Activated CD4-positive, alpha-beta memory T cell treated with anti-CD3 and anti-CD28 coated beads for 36 hours (primary cell): ENCODE measurements around the gene PVALEF. TPM values are rescaled to one million over a fixed set of nuclear protein-coding genes. Genes with fewer than 3 reads are reported as not detected.

Experiments
- CTCF ChIA-PET: fragments of 350-600 bp; sonication (Branson Sonifier 250); formaldehyde crosslinking; loops from one replicate; lab custom pipeline; 2021; ENCODE audit warnings: antibody characterized with exemption, inconsistent platforms; lab: Charles Lee
- POLR2A ChIA-PET: fragments of 350-600 bp; sonication (Branson Sonifier 250); formaldehyde crosslinking; loops from one replicate; lab custom pipeline; 2021; ENCODE audit warnings: antibody characterized with exemption; lab: Charles Lee
- DNase-seq: peaks from one replicate; pipeline ENCODE4 v3.0.0-alpha.2; 2020
- H3K27ac Mint-ChIP-seq: one replicate; pipeline ENCODE4 v1.8.0; 2021; ENCODE audit warnings: mixed read lengths
- H3K27me3 Mint-ChIP-seq: one replicate; pipeline ENCODE4 v1.8.0; 2021; ENCODE audit warnings: mixed read lengths
- H3K36me3 Mint-ChIP-seq: one replicate; pipeline ENCODE4 v1.8.0; 2021; ENCODE audit warnings: mixed read lengths
- H3K4me1 Mint-ChIP-seq: one replicate; pipeline ENCODE4 v1.8.0; 2021; ENCODE audit warnings: low read depth, mixed read lengths
- H3K4me3 Mint-ChIP-seq: one replicate; pipeline ENCODE4 v1.8.0; 2021; ENCODE audit warnings: mild to moderate bottlenecking, mixed read lengths
- H3K9me3 Mint-ChIP-seq: one replicate; pipeline ENCODE4 v1.8.0; 2021; ENCODE audit warnings: mixed read lengths
- intact Hi-C: fragments of 100-400 bp; cut with micrococcal nuclease; formaldehyde crosslinking; loops from one replicate; pipeline ENCODE4 v1.15.1; 2023
- total RNA-seq, 2 experiments: library from RNA; stranded (reverse); gene quantifications; one replicate each; pipeline ENCODE4 v1.2.3, GENCODE V29; 2021

Gene PVALEF
- total RNA-seq, 2 experiments from 2014 or later: not detected

- POLR2A ChIA-PET: no interaction called here
- H3K4me1 Mint-ChIP-seq: peaks cover 5% of the 10 kb centered on the region
- H3K4me3 Mint-ChIP-seq: no peak overlapping the region
- CTCF ChIA-PET: no interaction called here
- no peaks in the 10 kb centered on the region for H3K27me3 Mint-ChIP-seq
- no peak for DNase-seq
- intact Hi-C loops: no loop called here
- H3K36me3 Mint-ChIP-seq: no peaks in the 10 kb centered on the region
- no peaks in the 10 kb centered on the region for H3K9me3 Mint-ChIP-seq
- H3K27ac Mint-ChIP-seq: no peak overlapping the region
These were observed 42.0 kb upstream of the PVALEF start for GRCh38 chr17:81123052-81124048.

GRCh38 chr17:81124377-81124776 lies 40.9 kb upstream of the PVALEF start:
- Mint-ChIP-seq H3K27me3 (no peaks in the 10 kb centered on the region), H3K27ac (no peak overlapping the region), H3K36me3 (no peaks in the 10 kb centered on the region), H3K9me3 (no peaks in the 10 kb centered on the region), H3K4me1 (peaks cover 2% of the 10 kb centered on the region), H3K4me3 (no peak overlapping the region)
- intact Hi-C loops: no loop called here
- POLR2A ChIA-PET: no interaction called here
- CTCF ChIA-PET: no interaction called here
- no peak for DNase-seq

DNA sequence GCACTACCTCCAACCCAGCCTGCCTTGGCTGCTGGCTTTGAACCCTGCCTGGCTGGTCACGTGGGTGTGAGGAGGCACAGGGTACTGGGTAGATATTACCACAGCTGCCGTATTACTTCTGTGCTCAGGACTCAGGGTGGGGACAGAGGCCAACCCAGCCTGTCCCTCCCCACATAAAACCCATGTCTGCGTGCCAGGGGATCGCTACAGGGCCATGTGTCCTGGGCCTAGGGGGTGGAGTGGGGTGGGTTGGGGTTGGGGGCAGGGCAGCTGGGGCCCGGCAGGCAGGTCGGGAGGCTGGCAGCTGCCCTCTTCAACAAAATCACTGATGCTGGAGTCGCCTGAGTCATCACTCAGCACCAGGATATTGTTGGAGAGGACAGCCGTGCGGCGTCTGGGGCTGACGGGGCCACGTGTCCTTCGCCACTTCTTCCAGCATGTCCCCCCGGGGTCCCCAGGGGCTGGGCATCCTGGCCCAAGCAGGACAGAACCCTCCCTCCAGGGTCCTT lies 39.7 kb upstream of the PVALEF start:
- intact Hi-C loops: no loop called here
- ChIA-PET POLR2A (no interaction called here), CTCF (no interaction called here)
- H3K27ac Mint-ChIP-seq: no peak overlapping the region
- H3K4me3 Mint-ChIP-seq: no peak overlapping the region
- H3K36me3 Mint-ChIP-seq: no peaks in the 10 kb centered on the region
- DNase-seq: no peak
- no peaks in the 10 kb centered on the region for H3K4me1 Mint-ChIP-seq
- H3K27me3 Mint-ChIP-seq: no peaks in the 10 kb centered on the region
- H3K9me3 Mint-ChIP-seq: no peaks in the 10 kb centered on the region

DNA sequence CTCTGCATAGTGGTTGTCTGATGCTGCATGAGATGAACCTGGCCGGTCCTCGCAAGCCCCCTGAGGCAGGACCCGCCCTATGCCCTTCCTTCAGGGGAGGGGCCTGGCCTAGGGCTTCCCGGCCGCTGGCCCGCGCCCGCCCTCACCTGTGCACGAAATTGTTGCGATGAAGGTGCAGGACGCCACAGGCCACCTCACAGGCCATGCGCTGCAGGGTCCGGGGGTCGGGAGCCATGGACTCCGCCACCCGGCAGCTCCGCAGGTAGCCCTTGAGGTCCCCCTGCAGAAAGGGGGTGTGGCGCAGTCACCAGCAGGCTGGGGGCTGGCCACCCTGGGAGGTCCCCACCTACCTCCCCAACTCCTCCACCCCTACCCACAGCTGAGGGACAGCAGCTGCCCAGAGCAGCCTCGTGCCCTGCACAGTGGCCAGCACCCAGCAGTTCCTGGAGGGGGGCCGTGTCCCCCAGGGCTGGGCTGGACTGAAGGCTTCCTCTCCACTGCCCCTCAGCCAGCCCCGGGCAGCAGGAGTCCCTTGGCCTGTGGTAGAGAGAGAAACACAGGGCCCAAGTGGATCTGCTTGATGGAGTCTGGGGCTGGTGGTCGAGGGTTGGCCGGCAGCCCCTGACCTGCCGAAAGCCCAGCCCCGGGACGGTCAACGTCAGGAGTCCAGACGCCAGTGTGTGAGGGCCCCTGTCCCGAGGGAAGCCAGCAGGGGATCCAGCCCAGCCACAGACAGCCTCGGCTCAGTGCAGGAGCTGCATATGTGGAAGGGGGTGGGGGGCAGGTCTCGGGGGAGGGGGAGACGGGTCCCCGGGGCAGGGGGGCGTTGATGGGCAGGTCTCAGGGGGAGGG lies 38.8 kb upstream of the PVALEF start:
- H3K9me3 Mint-ChIP-seq: no peaks in the 10 kb centered on the region
- POLR2A ChIA-PET: no interaction called here
- no peak overlapping the region for H3K27ac Mint-ChIP-seq
- no peak for DNase-seq
- H3K4me3 Mint-ChIP-seq: no peak overlapping the region
- CTCF ChIA-PET: no interaction called here
- H3K27me3 Mint-ChIP-seq: no peaks in the 10 kb centered on the region
- intact Hi-C loops: no loop called here
- no peaks in the 10 kb centered on the region for H3K4me1 Mint-ChIP-seq
- H3K36me3 Mint-ChIP-seq: no peaks in the 10 kb centered on the region

GRCh38 chr17:81127133-81127455 lies 38.2 kb upstream of the PVALEF start:
- Mint-ChIP-seq H3K27me3 (no peaks in the 10 kb centered on the region), H3K36me3 (no peaks in the 10 kb centered on the region), H3K27ac (no peak overlapping the region), H3K4me1 (no peaks in the 10 kb centered on the region), H3K4me3 (no peak overlapping the region), H3K9me3 (no peaks in the 10 kb centered on the region)
- no peak for DNase-seq
- POLR2A ChIA-PET: no interaction called here
- CTCF ChIA-PET: no interaction called here
- intact Hi-C loops: no loop called here

DNA sequence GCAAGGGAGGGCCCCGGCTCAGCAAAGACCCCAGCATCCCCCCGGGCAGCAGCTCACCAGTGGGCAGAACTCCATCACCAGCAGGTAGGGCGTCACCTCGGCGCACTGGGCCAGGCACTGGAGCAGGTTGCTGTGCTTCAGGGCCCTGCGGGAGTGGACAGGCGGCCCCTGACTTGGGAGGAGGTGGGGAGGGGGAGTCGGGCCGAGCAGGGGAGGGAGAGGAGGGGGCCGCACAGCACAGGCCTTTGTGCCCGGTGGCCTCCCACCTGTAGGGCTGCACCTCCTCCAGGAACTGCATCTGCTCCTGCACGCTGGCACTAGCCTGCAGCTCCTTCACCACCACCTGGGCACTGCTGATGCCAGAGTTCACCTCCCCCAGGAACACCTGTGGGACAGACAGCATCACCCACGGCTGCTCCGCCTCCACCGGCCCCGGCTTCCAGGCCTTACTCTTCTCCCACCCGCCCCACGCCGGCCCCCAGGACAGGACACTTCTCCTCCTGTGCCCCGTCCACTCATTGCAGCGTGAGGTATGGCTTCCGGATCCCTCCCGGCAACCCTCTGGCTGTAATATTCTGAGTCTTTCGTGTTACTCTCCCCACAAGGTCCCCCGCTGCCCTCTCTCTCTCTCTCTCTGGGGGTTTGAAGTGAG lies 37.7 kb upstream of the PVALEF start:
- Mint-ChIP-seq H3K4me3 (no peak overlapping the region), H3K27me3 (no peaks in the 10 kb centered on the region), H3K36me3 (no peaks in the 10 kb centered on the region), H3K27ac (no peak overlapping the region), H3K9me3 (no peaks in the 10 kb centered on the region), H3K4me1 (no peaks in the 10 kb centered on the region)
- CTCF ChIA-PET: no interaction called here
- intact Hi-C loops: no loop called here
- POLR2A ChIA-PET: no interaction called here
- DNase-seq: no peak

- Mint-ChIP-seq H3K4me3 (no peak overlapping the region), H3K36me3 (no peaks in the 10 kb centered on the region), H3K27me3 (no peaks in the 10 kb centered on the region), H3K27ac (no peak overlapping the region), H3K4me1 (no peaks in the 10 kb centered on the region), H3K9me3 (no peaks in the 10 kb centered on the region)
- ChIA-PET POLR2A (no interaction called here), CTCF (no interaction called here)
- DNase-seq: no peak
- intact Hi-C loops: no loop called here
These were observed 37.0 kb upstream of the PVALEF start for GRCh38 chr17:81128338-81128737.

- CTCF ChIA-PET: no interaction called here
- POLR2A ChIA-PET: no interaction called here
- Mint-ChIP-seq H3K4me1 (no peaks in the 10 kb centered on the region), H3K9me3 (no peaks in the 10 kb centered on the region), H3K27me3 (no peaks in the 10 kb centered on the region), H3K4me3 (no peak overlapping the region), H3K36me3 (no peaks in the 10 kb centered on the region), H3K27ac (no peak overlapping the region)
- intact Hi-C loops: no loop called here
- DNase-seq: no peak
These were observed 36.5 kb upstream of the PVALEF start for GRCh38 chr17:81128774-81129173.

DNA sequence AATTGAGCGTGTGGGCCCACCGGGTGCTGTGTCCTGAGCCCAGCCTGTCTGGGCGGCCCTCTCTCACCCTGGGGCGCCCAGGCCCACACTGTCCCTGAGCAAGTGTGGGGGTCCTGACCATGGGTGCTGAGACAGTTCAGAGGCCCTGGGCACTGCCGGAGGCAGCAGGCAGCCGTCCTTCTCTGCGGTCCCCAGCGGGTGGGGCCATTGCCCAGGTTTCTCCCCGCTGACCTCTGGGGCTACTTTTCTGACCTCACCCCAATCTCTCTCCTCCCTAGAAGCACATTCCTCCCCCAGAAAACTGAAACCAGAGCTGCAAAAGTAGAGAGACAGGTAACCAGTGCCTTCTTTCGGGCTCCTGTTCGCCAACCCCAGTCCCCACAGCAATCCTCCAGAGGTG lies 36.0 kb upstream of the PVALEF start:
- DNase-seq: no peak
- Mint-ChIP-seq H3K4me3 (no peak overlapping the region), H3K36me3 (no peaks in the 10 kb centered on the region), H3K4me1 (no peaks in the 10 kb centered on the region), H3K9me3 (no peaks in the 10 kb centered on the region), H3K27ac (no peak overlapping the region), H3K27me3 (no peaks in the 10 kb centered on the region)
- ChIA-PET POLR2A (no interaction called here), CTCF (interaction anchor here (0.7 kb wide), 1 partner anchor 300 kb away, joined by 3 read pairs; no protein-coding TSS in a partner anchor)
- intact Hi-C loops: no loop called here

DNA sequence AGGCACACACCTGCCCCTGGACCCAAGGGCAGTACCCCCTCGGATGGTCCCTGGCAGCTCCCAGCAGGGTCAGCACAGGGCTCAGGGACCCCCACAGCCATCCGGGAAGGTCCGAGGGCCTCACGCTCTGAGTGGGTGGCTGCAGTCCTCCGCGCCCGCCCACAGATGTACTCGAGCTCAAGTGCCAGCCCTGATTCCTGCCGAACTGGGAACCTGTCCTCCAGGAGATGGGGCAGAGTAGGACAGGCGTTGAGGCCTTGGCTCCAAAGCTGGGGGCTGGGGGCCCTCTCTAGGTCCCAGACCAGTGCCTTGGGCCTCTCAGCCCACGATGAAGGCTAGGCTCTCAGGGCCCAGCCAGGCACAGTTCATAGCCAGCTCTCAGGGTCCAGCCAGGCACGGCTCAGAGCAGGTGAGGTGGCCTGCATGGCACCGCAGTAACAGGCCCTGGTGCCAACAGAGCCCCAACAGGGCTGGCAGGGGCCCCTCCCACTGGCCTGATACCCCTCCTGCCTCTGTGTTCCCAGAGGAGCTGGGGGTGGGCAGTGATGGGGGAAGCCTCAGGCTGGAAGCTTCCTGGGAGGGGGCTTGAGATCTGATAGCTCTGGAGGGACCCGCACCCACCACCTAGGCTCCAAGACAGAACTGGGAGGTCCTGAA lies 35.5 kb upstream of the PVALEF start:
- Mint-ChIP-seq H3K27ac (no peak overlapping the region), H3K36me3 (no peaks in the 10 kb centered on the region), H3K27me3 (no peaks in the 10 kb centered on the region), H3K9me3 (no peaks in the 10 kb centered on the region), H3K4me3 (no peak overlapping the region), H3K4me1 (no peaks in the 10 kb centered on the region)
- CTCF ChIA-PET: interaction anchor here (0.7 kb wide), 1 partner anchor 300 kb away, joined by 3 read pairs; no protein-coding TSS in a partner anchor
- no peak for DNase-seq
- POLR2A ChIA-PET: no interaction called here
- intact Hi-C loops: no loop called here

DNA sequence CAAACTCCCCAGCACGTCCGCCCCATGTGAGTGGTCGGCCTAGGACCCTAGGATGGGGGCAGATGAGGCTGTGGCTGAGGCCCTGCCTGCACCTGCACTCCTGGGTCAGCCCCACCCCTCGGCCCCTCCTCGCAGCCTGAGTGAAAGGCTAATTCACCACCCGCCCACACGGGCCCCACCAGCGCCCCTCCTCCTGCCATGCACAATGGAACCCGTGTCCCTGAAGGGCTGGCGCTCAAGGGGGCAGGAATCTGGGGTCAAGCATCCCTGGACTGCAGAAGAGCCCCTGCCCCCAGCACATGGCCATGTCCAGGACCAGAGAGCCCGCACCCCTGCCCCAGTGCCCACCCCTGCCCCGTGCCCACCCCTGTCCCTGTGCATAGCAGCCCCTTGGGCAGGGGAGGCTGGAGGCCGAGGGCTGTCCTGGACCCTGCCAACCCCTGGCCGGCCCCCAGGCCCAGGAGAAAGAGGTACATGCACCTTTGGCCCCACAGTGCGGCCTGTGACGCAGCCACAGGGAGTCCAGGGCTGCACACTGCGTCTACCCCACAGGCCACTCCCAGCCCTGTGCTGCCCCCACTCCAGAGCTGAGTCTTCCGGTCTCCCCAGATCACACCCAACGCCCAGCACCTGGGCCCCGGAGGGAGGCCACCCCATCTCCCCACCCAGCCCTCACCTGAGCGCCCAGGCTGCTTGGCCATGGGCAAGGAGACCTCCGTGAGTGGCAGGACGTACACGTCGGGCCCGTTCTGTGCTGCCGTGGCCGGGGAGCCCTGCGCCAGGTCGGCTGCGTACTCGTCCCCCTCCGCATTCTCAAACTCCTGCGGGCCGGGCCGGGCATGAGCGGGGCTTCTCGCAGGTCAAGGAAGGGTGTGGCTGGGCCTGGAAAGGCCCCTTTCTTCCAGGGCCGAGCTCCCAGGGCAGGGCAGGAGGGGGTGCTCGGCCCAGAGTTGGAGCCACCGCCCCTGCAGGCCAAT lies 34.6 kb upstream of the PVALEF start:
- Mint-ChIP-seq H3K4me1 (no peaks in the 10 kb centered on the region), H3K36me3 (no peaks in the 10 kb centered on the region), H3K4me3 (no peak overlapping the region), H3K27me3 (no peaks in the 10 kb centered on the region), H3K9me3 (no peaks in the 10 kb centered on the region), H3K27ac (no peak overlapping the region)
- intact Hi-C loops: no loop called here
- CTCF ChIA-PET: no interaction called here
- DNase-seq: no peak
- POLR2A ChIA-PET: interaction anchor here (0.6 kb wide), 1 partner anchor 291 kb away, joined by 3 read pairs; no protein-coding TSS in a partner anchor
